HG03571 (cell line): ENCODE measurements around the gene TCF12.
"Not testable (repeated sequence)": the region's sequence is repeated elsewhere in the genome, so short reads cannot be mapped to it uniquely, and the experiment has no call there.

Source experiments
- ATAC-seq: cut with Tn5 transposase; IDR thresholded peaks from one replicate; pipeline ENCODE4 v1.9.1; 2021; ENCODE audit not compliant: unreplicated experiment

TCF12 gene

GRCh38 chr15:57014896-57015295, 96.5 kb downstream of the TCF12 start:
- not testable (repeated sequence) for ATAC-seq

- no peak for ATAC-seq
These were observed 96.9 kb downstream of the TCF12 start for GRCh38 chr15:57015360-57015759.

- no peak for ATAC-seq
These were observed 97.5 kb downstream of the TCF12 start for GRCh38 chr15:57015897-57016296.

- no peak for ATAC-seq
These were observed 98.6 kb downstream of the TCF12 start for GRCh38 chr15:57017024-57017423.

- ATAC-seq: no peak
These were observed 99.7 kb downstream of the TCF12 start for GRCh38 chr15:57018151-57018550.

- ATAC-seq: no peak
These were observed 101.2 kb downstream of the TCF12 start for GRCh38 chr15:57019496-57020160.

- no peak for ATAC-seq
These were observed 107.0 kb downstream of the TCF12 start for GRCh38 chr15:57025264-57025926.

- no peak for ATAC-seq
These were observed 107.7 kb downstream of the TCF12 start for GRCh38 chr15:57026016-57026592.

GRCh38 chr15:57027596-57027995, 109.2 kb downstream of the TCF12 start:
- ATAC-seq: no peak

- ATAC-seq: no peak
These were observed 109.7 kb downstream of the TCF12 start for GRCh38 chr15:57028176-57028575.

GRCh38 chr15:57030011-57030410, 111.6 kb downstream of the TCF12 start:
- no peak for ATAC-seq

- no peak for ATAC-seq
These were observed 112.6 kb downstream of the TCF12 start for GRCh38 chr15:57031082-57031481.

- no peak for ATAC-seq
These were observed 113.2 kb downstream of the TCF12 start for GRCh38 chr15:57031605-57032004.

- ATAC-seq: no peak
These were observed 113.9 kb downstream of the TCF12 start for GRCh38 chr15:57032338-57032737.

- no peak for ATAC-seq
These were observed 115.4 kb downstream of the TCF12 start for GRCh38 chr15:57033715-57034439.

- ATAC-seq: no peak
These were observed 116.2 kb downstream of the TCF12 start for GRCh38 chr15:57034613-57035012.

GRCh38 chr15:57035664-57036063, 117.2 kb downstream of the TCF12 start:
- ATAC-seq: no peak

- no peak for ATAC-seq
These were observed 117.9 kb downstream of the TCF12 start for GRCh38 chr15:57036352-57036751.

GRCh38 chr15:57037548-57037947, 119.1 kb downstream of the TCF12 start:
- no peak for ATAC-seq

GRCh38 chr15:57038040-57038439, 119.6 kb downstream of the TCF12 start:
- ATAC-seq: no peak

GRCh38 chr15:57038496-57038895, 120.1 kb downstream of the TCF12 start:
- ATAC-seq: no peak

GRCh38 chr15:57041416-57041815, 123.0 kb downstream of the TCF12 start:
- ATAC-seq: no peak
